ENCODE measurements around the gene MYO19. TPM values are rescaled to one million over a fixed set of nuclear protein-coding genes. Genes with fewer than 3 reads are reported as not detected.

MYO19 gene, protein sequence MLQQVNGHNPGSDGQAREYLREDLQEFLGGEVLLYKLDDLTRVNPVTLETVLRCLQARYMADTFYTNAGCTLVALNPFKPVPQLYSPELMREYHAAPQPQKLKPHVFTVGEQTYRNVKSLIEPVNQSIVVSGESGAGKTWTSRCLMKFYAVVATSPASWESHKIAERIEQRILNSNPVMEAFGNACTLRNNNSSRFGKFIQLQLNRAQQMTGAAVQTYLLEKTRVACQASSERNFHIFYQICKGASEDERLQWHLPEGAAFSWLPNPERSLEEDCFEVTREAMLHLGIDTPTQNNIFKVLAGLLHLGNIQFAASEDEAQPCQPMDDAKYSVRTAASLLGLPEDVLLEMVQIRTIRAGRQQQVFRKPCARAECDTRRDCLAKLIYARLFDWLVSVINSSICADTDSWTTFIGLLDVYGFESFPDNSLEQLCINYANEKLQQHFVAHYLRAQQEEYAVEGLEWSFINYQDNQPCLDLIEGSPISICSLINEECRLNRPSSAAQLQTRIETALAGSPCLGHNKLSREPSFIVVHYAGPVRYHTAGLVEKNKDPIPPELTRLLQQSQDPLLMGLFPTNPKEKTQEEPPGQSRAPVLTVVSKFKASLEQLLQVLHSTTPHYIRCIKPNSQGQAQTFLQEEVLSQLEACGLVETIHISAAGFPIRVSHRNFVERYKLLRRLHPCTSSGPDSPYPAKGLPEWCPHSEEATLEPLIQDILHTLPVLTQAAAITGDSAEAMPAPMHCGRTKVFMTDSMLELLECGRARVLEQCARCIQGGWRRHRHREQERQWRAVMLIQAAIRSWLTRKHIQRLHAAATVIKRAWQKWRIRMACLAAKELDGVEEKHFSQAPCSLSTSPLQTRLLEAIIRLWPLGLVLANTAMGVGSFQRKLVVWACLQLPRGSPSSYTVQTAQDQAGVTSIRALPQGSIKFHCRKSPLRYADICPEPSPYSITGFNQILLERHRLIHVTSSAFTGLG
- 12.7 TPM for total RNA-seq
- long read RNA-seq, partial matches to known transcripts = 2 of 12 reads
- long read RNA-seq, other reads (novel, unspliced or antisense) = 8 of 12 reads

DNA sequence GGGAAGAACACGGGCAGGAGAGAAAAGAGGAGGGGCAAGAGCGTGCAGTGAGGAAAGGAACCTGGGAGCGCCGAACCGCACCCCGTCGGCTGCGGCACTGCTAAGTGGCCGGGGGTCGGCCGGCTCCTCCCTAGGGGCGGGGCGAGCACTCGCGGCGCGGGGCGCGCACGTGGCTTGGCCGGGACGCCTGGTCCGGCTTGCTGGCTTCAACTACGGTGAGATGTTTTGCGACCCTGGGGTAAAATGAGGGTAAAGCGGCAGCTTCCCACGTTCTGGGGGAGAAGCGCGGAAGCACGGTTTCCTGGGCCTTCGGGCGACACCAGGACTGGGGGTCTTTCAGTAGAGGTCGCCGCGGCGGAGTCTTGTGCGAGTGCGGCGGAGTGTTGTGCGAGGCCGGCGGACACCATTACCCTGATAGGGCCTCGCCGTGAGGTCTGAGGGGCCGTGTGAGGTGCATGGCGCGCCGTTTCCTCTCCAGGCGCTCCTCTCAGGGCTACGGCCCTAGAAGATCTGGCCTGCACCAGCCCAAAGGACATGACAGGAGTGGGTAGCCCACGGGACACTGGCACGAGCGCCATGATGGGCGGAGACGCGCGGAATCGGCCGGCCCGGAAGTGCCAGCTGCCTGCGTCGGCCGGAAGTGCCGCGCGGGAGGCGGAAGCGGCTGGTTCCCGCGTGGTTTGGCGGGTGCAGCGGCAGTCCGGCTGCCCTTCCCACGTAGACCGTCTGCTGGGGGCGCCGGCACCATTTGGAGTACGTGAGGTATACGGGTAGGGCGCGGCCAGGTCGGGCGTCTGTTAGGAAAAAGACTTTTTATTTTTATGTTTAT, at the start of gene MYO19, which contains the start of gene PIGW:
Gene MYO19 (minus strand): TSS at position 29 of the 829 bp plus-strand sequence. CDS start 2,330 bp downstream, outside the sequence.
Gene PIGW (plus strand): TSS at position 148 of the 829 bp plus-strand sequence. CDS start 2,115 bp downstream, outside the sequence.
- intact Hi-C loops (cut with DNase I) = no loop called here
- DNase-seq (peak; percentile 94), ATAC-seq (ENCODE audit: poor library complexity) (peak; percentile 95)

DNA sequence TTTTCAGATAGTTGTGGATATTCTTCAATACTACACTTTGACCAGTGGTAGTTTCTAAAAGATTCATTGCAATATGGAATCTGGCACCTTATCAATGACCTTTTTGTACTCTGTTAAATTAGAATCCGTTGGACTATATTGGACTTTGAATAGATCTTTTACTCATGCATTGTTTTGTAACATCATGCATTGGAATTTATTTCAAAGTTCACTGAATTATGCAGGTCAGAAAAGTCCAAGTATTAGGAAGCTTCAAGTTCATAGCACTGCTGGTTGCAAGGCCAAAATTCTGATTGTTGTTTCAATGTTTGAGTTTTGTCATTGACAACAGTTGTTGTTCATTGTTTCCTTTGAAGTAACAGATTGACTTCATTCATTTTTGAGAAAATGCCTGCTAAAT, 49.1 kb upstream of the MYO19 start:
- ATAC-seq (ENCODE audit: poor library complexity) = no peak
- no peak for DNase-seq
- intact Hi-C loops (cut with DNase I) = no loop called here

DNA sequence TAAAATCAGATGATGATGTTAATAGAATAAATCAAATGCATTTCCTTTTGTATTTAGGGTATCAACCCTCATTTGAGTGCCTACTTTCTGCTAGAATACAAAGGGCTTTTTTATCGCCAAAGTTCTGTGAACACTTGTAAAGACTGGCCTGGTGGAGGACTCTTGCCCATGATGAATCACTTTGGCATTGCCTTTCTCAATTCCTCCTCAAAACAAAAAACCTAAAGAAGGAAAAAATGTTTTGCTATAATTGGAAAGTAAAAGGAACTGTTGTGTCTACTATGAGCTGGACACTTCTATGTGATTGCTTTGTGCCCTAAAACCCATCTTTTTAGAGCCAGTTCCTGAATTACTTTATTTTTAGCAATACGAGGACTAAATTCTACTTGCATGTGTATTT, 44.0 kb upstream of the MYO19 start:
- no peak for DNase-seq
- intact Hi-C loops (cut with DNase I) = no loop called here
- no peak for ATAC-seq (ENCODE audit: poor library complexity)

DNA sequence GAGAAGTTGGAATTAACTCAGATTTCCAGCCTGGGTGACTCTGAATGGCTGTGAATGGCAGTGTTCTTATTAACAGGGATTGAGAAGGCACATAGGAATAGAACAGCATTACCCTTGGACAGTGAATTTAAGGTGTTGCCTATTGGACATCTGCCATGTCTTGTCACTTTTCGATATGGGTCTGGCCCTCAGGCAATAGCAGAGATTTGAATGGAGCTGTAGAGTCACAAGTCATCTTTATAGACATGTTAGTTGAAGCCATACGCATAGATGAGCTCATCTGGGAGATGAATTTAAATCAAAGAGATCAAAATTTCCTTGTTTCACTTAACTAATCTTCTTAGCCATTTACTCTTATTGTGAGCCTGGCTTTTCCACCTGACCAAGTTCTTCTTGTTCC, 42.1 kb upstream of the MYO19 start:
- intact Hi-C loops (cut with DNase I) = no loop called here
- ATAC-seq (ENCODE audit: poor library complexity) (no peak), DNase-seq (no peak)

DNA sequence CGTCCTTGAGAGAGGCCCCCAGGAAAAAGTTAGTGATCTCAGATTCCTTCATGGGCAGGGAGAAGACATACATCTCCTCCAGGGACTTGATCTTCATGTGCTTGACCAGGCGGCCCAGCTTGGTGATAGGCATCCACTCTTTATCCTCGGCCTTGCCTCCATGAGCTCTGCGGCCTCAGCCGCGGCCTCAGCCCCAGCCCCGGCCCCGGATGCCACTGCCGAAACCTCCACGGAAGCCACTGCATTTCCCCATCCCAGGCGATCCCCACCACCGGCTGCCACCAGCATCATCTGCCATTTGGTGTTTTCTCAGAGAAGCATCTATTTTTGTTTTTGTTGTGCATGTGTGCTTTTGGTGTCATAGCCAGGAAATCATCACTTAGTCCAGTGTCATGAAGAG, 40.4 kb upstream of the MYO19 start:
- DNase-seq (no peak), ATAC-seq (ENCODE audit: poor library complexity) (no peak)
- intact Hi-C loops (cut with DNase I) = no loop called here

DNA sequence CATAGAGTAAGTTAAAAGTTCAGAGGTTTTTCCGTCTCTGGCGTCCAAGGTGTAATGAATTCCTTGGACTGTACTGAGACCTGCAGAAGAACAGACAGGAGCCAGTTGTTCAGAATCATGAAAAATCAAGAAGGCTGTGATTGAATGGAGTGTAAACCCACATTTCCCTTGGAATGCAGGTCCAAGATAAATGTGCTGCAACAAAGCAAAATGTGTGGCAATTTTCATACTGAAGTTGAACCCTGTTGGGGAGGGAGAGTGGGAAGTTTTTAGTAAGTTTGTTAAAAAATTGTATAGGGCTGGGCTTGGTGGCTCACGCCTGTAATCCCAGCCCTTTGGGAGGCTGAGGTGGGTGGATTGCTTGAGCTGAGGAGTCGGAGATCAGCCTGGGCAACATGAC, 31.4 kb upstream of the MYO19 start:
- intact Hi-C loops (cut with DNase I) = no loop called here

DNA sequence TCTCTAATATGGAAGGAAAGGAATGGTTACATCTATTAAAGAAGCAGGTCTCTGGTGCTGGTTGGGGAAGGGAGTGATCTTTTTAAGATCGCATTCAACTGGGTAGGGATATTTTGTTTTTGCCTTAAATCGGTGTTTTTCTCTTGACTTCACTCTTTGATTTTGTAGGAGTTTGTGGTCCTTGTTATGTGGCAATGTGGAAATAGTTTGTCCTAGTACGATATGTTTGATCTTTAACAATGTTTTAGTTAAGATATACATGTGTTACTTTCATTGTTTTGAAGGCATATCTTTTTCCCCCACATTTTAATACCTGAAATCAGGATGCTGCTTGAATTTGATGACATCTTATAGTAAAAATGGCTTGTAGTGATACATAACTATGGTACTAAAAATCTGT, 18.8 kb upstream of the MYO19 start:
- intact Hi-C loops (cut with DNase I) = no loop called here
- DNase-seq (no peak), ATAC-seq (ENCODE audit: poor library complexity) (no peak)

More for the DNA sequence above, 31.4 kb upstream of the MYO19 start:
- ATAC-seq (ENCODE audit: poor library complexity) (no peak), DNase-seq (no peak)

DNA sequence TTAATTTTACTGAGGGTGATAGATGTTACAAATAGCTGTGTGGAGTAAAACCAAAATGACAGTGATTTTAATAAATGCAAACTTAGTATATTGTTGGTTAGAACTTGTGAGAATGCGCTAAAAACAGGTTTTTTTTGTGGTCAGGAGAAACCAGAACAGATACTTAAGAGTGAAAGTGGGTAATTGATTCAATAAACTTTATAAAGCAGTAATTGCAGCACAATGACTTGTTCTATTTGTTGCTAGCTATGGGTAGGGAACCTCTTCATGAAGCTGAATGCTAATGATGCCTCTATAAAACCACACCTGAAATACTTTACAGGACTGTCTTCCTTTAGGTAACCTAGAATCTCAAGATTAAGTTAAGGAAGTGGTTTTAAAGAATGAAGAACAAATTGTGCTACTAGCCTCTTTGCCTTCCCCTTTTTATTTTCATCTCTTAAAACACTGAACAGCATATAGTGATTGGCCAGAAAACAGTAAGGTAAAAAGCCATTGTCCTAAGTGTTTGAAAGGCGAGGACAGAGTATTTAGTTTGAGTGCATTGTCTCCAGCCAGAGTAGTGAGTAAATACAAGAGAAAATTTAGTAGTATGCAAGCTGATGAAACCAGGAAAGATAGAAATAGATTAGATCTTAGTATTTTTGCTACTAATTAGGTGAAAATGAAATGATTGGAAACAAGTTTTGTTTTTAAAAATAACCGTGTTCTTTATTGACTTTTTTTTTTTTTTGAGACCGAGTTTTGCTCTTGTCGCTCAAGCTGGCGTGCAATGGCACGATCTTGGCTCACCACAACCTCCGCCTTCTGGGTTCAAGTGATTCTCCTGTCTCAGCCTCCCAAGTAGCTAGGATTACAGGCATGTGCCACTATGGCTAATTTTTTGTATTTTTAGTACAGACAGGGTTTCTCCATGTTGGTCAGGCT, 16.1 kb upstream of the MYO19 start:
- intact Hi-C loops (cut with DNase I) = no loop called here
- DNase-seq (no peak), ATAC-seq (ENCODE audit: poor library complexity) (no peak)

DNA sequence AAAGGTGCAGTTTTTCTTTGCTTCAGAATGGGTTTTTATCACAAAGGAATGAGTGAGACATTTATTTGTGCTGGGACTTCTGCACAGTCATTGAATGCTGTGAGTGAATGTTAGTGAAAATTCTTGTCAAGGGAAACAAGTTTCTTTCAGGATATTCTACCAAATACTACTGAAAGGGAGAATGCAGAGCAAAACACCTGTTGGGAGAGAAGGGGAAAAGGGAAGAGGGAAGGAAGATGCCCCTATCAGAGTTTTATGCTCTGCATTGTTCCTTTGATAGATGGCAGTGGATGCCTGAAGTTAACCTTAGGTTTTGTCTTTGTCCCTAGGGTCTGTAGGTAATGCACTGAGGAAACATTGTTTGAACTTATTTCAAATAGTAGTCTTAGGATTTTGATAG, 13.1 kb upstream of the MYO19 start:
- ATAC-seq (ENCODE audit: poor library complexity) (no peak), DNase-seq (no peak)
- intact Hi-C loops (cut with DNase I) = loop anchor here (10.0 kb wide), 1 partner anchor 63 kb away; the partner anchor contains the start of gene ZNHIT3

DNA sequence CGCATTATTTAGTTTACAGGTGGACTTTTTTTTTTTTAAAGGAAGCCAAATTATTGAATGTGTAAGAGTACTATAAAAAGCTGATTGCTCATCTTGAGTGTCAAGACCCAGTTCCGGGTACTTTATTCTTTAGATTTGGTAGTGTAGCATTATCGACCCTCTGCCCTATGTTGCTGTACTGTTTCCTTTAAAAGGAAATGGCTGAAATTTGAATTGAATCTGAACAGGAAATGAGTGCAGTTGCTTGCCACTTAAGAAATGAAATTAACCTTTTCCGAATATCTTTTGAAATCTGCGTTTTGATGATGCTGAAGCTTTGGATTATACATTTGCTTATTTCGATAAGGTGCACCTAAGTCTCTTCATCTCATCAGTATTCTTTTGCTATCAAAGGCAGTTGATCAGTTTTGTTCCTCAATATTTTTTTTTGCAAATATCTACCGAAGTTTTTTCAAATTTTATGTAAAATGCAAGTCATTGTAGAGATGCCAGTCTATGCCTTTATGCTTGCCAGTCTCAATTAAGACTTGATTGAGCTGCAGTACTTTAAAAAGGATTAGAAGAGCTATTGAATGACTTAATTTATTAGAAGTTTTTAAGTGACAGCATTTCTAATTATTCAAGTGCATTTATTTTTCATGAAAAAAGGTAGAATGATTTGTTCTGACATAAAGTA, 11.9 kb upstream of the MYO19 start:
- intact Hi-C loops (cut with DNase I) = loop anchor here (10.0 kb wide), 1 partner anchor 62 kb away; the partner anchor contains the start of gene ZNHIT3
- no peak for ATAC-seq (ENCODE audit: poor library complexity)
- DNase-seq = no peak

DNA sequence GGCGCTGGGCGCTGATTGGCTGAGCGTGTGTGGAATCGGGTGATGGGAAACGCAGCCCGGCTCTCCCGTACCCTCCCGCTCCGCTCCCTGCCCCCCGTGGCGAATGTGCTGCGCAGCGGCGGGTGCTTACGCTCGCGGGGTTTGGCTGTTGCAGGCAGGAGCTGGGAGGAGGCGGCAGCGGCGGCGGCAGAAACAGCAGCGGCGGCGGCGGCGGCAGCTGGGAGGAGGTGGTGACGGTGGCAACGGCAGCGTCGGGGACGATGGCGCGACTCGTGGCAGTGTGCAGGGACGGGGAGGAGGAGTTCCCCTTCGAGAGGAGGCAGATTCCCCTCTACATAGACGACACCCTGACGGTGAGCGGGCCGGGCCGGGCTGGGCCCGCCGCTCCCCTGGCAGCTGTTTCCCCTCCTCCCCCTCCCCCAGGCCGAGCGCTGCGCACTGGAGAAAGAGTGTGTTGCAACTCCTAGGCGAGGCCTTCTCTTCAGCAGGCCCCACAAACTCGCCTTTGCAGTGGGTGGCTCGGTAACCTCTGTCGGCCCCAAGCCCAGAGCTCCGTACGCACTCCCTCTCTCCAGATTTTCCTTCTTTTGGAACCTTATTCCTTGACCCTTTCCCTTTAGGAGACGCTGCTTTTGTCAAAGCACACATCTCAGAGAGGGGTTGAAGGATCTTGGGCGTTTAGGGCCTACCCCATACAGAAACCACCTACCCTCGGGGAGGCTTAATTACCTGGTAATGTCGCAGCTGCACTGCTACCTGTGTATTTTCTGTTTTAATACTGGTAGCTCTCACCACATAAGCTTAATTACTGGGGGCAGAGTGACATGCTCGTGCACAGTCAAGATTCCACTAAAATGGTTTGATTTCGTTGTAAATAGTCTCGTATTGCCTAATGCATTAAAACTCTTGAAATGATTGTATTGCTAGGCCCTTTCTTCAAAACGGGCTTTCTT, 11.1 kb upstream of the MYO19 start:
- intact Hi-C loops (cut with DNase I) = loop anchor here (10.0 kb wide), 1 partner anchor 61 kb away; the partner anchor contains the start of gene ZNHIT3
- peak; percentile 93 for ATAC-seq (ENCODE audit: poor library complexity)

DNA sequence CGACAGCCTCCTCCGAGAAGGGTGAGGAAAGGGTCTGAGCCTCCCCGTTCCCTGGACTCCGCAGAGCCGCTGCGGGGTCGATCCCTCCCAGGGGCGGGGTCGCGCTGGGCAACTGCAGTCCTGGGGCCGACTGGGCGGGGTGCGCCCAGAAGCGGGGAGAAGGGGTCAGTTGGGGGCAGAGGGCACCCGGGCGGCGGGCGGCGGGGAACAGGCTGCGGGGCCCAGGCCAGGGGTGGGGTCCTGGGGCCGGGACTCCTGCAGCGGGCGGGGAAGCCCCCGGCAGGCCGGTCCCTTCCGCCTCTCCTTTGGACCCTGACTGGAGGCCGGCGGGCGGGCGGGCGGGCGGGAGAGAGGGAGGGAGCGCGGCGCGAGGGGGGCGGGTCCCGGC, 10.4 kb upstream of the MYO19 start:
- no peak for DNase-seq
- ATAC-seq (ENCODE audit: poor library complexity) = peak; percentile 66
- intact Hi-C loops (cut with DNase I) = loop anchor here (10.0 kb wide), 1 partner anchor 60 kb away; the partner anchor contains the start of gene ZNHIT3

More for the DNA sequence above, 11.1 kb upstream of the MYO19 start:
- peak; percentile 98 for DNase-seq

DNA sequence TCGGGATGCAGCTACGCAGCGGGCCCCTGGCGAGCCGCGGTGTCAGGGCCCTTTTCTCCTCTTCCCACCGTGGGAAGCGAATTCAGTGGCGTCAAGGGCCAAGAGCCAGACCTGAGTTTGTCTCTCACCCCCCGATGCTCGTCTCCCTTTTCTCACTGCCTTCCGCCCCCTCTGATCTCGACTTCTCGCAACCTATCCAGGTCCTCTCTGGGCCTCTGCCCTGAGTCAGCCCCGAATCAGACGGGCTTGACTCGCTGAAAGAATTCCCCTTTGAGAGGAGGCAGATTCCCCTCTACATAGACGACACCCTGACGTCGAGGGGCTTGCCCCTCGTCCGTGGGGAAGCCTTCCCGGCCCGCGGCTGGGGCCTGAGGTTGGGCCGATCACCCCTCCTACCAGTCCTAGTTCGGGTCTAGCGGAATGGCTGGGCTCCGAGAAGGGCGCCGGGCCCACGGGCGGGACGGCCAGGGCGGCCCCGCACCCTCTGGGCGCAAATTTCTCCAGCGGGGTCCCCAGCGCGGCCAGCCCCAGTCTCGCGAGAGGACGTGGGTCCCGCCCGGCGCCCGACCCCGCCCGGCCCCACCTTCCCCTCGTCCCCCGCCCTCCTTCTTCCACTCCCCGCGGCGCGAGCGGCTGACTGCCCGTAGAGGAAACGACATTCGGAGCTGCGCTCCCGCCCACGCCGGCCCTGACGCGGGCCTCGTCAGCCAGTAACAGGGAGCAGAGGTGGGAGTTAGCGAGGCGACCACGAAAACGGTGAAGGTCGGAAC, 9.8 kb upstream of the MYO19 start, which contains the start of gene GGNBP2:
Gene GGNBP2 (plus strand): TSS at position 613 of the 770 bp plus-strand sequence. CDS start 806 bp downstream, outside the sequence.
- ATAC-seq (ENCODE audit: poor library complexity) (peak; percentile 94), DNase-seq (peak; percentile 96)
- intact Hi-C loops (cut with DNase I) = loop anchor here (10.0 kb wide), 1 partner anchor 60 kb away; the partner anchor contains the start of gene ZNHIT3

DNA sequence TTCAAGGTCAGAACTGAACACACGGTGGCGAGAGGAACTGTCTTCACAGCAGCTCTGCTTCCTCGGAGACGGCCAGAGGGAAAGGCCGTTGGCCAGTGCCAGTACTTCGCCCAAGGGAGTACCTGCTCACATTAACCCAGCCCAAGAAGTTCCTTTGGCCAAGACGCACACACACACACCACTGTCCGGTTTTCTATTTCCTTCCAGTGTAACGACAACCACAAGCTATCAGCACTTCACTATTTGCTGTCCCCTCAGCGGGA, 9.3 kb upstream of the MYO19 start:
- intact Hi-C loops (cut with DNase I) = loop anchor here (10.0 kb wide), 1 partner anchor 59 kb away; the partner anchor contains the start of gene ZNHIT3
- peak; percentile 5 for ATAC-seq (ENCODE audit: poor library complexity)
- DNase-seq = peak; percentile 55

DNA sequence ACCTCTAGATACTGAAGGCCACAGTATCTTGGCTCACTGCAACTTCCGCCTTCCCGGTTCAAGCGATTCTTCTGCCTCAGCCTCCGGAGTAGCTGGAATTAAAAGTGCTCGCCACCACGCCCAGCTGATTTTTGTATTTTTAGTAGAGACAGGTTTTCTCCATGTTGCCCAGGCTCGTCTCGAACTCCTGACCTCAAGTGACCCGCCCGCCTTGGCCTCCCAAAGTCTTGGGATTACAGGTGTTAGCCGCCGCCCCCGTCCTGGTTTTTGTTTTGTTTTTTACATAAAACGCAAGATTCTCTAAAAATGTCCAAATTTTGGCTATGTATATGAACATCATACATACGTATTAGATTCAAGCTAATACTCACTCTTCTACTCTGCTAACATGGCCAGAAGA, 8.1 kb upstream of the MYO19 start:
- DNase-seq = no peak
- no peak for ATAC-seq (ENCODE audit: poor library complexity)
- intact Hi-C loops (cut with DNase I) = loop anchor here (10.0 kb wide), 1 partner anchor 58 kb away; the partner anchor contains the start of gene ZNHIT3

Measured in Right ventricle myocardium superior (tissue), 1 donor.